LNCaP clone FGC (cell line): ENCODE data around the gene PPP1R1A.

Source experiments
- DNase-seq: peaks from one replicate; pipeline ENCODE4 v3.0.0-alpha.2; 2011; ENCODE audit warnings: low read depth
- H3K4me3 ChIP-seq: 2 replicates; pipeline ENCODE4 v1.5.1; 2011; ENCODE audit warnings: mild to moderate bottlenecking, low read depth, low read length, control low read depth
- TF ChIP-seq, protein P1 (sequence below): IDR thresholded peaks from 2 replicates; pipeline ENCODE4 v1.5.1; 2012; ENCODE audit warnings: mild to moderate bottlenecking; ENCODE audit not compliant: control insufficient read depth, insufficient read depth; ENCODE audit errors: extremely low read depth

PPP1R1A gene

DNA sequence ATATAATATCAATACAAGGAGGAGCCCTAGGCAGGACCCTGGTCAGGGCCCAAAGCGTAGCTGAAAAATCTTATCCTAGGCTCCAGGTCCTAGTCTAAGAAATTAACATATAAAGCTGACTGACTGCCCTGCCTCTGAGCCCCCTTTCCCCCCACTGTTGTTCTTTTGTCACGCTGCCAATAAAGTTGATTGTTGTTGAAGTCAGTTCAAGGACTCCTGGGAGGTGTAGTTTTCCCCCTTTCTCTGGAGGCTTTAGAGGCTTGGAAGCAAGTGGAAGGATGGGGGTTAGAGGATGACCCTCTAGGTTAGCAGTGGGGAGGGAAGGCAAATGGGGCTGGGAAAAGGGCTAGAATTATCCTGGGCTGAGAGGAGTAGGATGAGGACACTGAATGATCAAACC is 3.2 kb downstream of the PPP1R1A start:
- DNase-seq: no peak
- H3K4me3 ChIP-seq: no peak overlapping the region
- TF ChIP-seq, protein P1, sequence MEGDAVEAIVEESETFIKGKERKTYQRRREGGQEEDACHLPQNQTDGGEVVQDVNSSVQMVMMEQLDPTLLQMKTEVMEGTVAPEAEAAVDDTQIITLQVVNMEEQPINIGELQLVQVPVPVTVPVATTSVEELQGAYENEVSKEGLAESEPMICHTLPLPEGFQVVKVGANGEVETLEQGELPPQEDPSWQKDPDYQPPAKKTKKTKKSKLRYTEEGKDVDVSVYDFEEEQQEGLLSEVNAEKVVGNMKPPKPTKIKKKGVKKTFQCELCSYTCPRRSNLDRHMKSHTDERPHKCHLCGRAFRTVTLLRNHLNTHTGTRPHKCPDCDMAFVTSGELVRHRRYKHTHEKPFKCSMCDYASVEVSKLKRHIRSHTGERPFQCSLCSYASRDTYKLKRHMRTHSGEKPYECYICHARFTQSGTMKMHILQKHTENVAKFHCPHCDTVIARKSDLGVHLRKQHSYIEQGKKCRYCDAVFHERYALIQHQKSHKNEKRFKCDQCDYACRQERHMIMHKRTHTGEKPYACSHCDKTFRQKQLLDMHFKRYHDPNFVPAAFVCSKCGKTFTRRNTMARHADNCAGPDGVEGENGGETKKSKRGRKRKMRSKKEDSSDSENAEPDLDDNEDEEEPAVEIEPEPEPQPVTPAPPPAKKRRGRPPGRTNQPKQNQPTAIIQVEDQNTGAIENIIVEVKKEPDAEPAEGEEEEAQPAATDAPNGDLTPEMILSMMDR: no peak

DNA sequence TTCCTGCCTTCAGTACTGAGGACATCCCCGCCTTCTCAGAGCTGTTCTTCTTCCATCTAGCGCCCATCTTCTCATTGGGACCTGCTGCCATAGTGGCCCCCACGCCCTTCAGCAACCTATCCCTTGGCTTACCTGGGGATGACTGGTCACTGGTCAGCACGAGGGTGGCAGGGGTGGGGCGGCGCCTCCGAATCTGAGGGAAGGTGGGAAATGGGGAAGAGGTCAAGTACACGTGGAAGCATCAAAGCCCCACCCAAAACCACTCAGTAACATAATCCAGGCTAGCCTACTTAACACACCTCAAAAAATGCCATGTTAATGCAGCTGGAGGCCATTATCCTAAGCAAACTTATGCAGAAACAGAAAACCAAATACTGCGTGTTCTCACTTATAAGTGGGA is 4.3 kb downstream of the PPP1R1A start:
- TF ChIP-seq, protein P1: no peak
- no peak for DNase-seq
- H3K4me3 ChIP-seq: no peak overlapping the region

DNA sequence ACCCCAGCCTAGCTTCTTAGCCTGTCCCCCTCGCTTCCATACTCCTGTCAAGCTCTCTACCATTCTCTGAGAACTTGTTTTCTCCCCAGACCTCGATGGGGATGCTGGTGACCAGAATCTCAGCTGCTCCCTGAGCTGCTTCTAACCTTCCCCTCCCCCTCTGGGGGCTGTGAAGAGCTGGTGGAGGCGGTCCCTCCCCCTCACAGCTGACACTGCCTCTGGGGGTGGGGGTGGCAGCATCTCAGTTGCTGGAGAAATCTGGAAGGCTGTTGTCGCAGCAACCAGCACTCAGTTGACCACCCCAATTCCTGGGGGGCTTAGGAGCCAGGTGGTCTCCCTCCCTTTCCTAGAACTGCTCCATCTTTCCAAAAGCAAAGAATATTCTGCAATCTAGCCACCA is 4.7 kb downstream of the PPP1R1A start:
- TF ChIP-seq, protein P1: no peak
- no peak overlapping the region for H3K4me3 ChIP-seq
- DNase-seq: no peak

- no peak overlapping the region for H3K4me3 ChIP-seq
- TF ChIP-seq, protein P1: no peak
- DNase-seq: no peak
Observed at GRCh38 chr12:54581412-54581811, 7.0 kb downstream of the PPP1R1A start.

GRCh38 chr12:54579696-54580333 is 8.6 kb downstream of the PPP1R1A start:
- TF ChIP-seq, protein P1: peak; percentile 99
- DNase-seq: peak; percentile 19
- no peak overlapping the region for H3K4me3 ChIP-seq

DNA sequence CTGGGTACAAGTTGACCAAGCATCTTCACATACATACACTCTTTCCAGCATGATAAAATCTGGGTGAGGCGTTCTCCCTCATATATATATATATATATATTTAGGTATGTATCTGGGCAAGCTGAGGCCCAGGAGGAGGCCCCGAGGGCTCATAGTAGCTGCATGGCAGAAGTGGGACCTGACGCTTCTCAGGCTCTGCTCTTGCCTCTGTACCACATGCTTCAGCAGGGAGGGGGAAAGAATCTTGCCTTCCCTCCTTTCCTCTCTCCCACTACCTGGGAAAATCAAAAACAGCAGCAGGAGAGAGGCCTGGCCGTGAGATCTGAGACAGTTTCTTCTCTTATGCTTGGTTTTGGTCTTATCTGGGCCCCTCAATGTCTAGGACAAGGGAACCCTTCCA is 9.2 kb downstream of the PPP1R1A start:
- TF ChIP-seq, protein P1: no peak
- no peak overlapping the region for H3K4me3 ChIP-seq
- no peak for DNase-seq

DNA sequence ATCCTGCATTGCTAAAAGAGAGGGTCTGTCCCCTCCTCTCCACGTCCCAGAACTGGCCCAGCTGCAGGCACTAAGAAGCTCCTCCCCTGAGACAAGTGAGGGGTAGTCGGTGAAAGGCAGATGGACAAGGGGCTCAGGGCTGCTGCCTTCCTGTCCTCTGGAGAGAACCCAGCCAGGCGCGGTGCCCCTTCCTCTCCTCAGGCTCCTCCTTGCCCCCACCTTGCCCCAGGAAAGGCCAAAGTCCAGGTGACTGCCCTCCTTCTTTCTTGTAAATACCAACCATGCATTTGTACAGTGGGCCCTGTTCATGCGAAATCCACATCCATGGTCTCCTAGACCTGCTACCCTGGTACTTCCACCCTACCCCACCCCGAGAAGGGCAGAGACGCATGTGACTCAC is 9.7 kb downstream of the PPP1R1A start:
- no peak for DNase-seq
- TF ChIP-seq, protein P1: no peak
- no peak overlapping the region for H3K4me3 ChIP-seq
